Bronchial epithelial cell (primary cell): Measurements from ENCODE around the gene TTYH3. TPM values are rescaled to one million over a fixed set of nuclear protein-coding genes. Genes with fewer than 3 reads are reported as not detected.

ENCODE experiments used
- DNase-seq: peaks from one replicate; pipeline ENCODE4 v3.0.0-alpha.2; 2010; ENCODE audit warnings: low read depth
- FAIRE-seq: peaks from 2 replicates; lab custom pipeline; 2011; peaks lifted over from hg19 to GRCh38; lab: Jason Lieb, UNC
- H3K27me3 ChIP-seq: 2 replicates; pipeline ENCODE4 v1.5.1; 2011; ENCODE audit warnings: low read length; ENCODE audit not compliant: control insufficient read depth, insufficient read depth
- H3K36me3 ChIP-seq: 2 replicates; pipeline ENCODE4 v1.5.1; 2011; ENCODE audit warnings: low read length; ENCODE audit not compliant: control insufficient read depth, insufficient read depth
- H3K4me3 ChIP-seq: 2 replicates; pipeline ENCODE4 v1.5.1; 2011; ENCODE audit warnings: mild to moderate bottlenecking, low read depth, low read length, control low read depth
- total RNA-seq: library from RNA; depleted of rRNA; stranded (reverse); fragments of >200 nt; gene quantifications from 2 replicates; pipeline ENCODE4 v1.2.1, GENCODE V29; 2014
- TF ChIP-seq, protein P1 (sequence below): IDR thresholded peaks from 2 replicates; pipeline ENCODE4 v1.5.1; 2011; ENCODE audit warnings: mild to moderate bottlenecking, moderate library complexity, low read length, control low read depth, inconsistent platforms; ENCODE audit not compliant: insufficient read depth, severe bottlenecking

TTYH3 gene
- total RNA-seq, 1 donor from 2014 or later = 5.8 TPM

GRCh38 chr7:2613098-2613930 lies 18.5 kb upstream of the TTYH3 start:
- FAIRE-seq (no peak), DNase-seq (no peak)
- TF ChIP-seq, protein P1, sequence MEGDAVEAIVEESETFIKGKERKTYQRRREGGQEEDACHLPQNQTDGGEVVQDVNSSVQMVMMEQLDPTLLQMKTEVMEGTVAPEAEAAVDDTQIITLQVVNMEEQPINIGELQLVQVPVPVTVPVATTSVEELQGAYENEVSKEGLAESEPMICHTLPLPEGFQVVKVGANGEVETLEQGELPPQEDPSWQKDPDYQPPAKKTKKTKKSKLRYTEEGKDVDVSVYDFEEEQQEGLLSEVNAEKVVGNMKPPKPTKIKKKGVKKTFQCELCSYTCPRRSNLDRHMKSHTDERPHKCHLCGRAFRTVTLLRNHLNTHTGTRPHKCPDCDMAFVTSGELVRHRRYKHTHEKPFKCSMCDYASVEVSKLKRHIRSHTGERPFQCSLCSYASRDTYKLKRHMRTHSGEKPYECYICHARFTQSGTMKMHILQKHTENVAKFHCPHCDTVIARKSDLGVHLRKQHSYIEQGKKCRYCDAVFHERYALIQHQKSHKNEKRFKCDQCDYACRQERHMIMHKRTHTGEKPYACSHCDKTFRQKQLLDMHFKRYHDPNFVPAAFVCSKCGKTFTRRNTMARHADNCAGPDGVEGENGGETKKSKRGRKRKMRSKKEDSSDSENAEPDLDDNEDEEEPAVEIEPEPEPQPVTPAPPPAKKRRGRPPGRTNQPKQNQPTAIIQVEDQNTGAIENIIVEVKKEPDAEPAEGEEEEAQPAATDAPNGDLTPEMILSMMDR = no peak
- Histone ChIP-seq H3K4me3 (no peak overlapping the region), H3K27me3 (peaks cover 5% of the 10 kb centered on the region), H3K36me3 (no peaks in the 10 kb centered on the region)

GRCh38 chr7:2613931-2614600 lies 17.7 kb upstream of the TTYH3 start:
- FAIRE-seq = no peak
- TF ChIP-seq, protein P1 = no peak
- H3K36me3 ChIP-seq = no peaks in the 10 kb centered on the region
- H3K27me3 ChIP-seq = peaks cover 5% of the 10 kb centered on the region
- DNase-seq = no peak
- no peak overlapping the region for H3K4me3 ChIP-seq

DNA sequence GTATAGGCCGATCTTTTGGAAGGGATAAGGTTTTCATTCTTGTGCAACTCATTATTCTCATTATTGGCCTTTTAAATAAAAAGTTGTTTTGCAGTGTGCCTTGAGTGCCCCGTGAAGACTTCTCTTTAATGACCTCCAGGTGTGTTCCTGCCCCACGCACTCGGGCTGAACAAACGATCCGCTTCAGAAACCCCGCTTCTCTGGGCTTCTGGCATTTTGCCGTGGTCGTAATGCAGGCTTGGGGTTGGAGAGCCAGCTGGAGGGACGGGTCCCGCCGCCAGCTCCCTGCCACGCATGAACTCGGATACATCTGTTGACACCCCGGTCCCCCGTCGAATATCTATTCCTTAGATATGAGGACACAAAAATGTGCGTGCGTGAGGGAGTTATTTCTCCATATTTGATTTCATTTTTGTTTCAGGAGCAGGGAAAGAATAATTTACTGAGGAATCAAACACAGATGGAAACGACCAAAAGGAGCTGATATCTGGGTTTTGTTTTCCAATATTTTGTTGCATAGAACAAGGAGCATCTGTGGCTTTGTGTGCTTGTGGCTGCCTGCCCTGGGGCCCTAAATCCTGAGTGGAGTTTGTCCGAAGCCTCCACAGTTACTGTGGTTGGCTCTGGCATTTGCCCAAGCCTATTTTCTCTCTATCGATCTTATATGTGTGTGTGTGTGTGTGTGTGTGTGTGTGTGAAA lies 17.0 kb upstream of the TTYH3 start:
- no peak overlapping the region for H3K4me3 ChIP-seq
- DNase-seq (no peak), FAIRE-seq (no peak)
- H3K36me3 ChIP-seq = no peaks in the 10 kb centered on the region
- peaks cover 5% of the 10 kb centered on the region for H3K27me3 ChIP-seq
- TF ChIP-seq, protein P1 = no peak

- Histone ChIP-seq H3K36me3 (no peaks in the 10 kb centered on the region), H3K27me3 (peaks cover 5% of the 10 kb centered on the region), H3K4me3 (no peak overlapping the region)
- no peak for DNase-seq
- FAIRE-seq = no peak
- TF ChIP-seq, protein P1 = no peak
These were observed 15.1 kb upstream of the TTYH3 start for GRCh38 chr7:2616387-2617324.

- peaks cover 5% of the 10 kb centered on the region for H3K27me3 ChIP-seq
- no peaks in the 10 kb centered on the region for H3K36me3 ChIP-seq
- no peak for DNase-seq
- TF ChIP-seq, protein P1 = no peak
- FAIRE-seq = no peak
- H3K4me3 ChIP-seq = no peak overlapping the region
These were observed 14.4 kb upstream of the TTYH3 start for GRCh38 chr7:2617325-2617905.
